Measurements from ENCODE around the gene CYLD. TPM values are rescaled to one million over a fixed set of nuclear protein-coding genes. Genes with fewer than 3 reads are reported as not detected.

The CYLD gene
- total RNA-seq, 1 experiment from 2014 or later: 11.9 TPM

- intact Hi-C loops (cut with micrococcal nuclease): no loop called here
- Histone ChIP-seq H3K27me3 (ENCODE audit: insufficient read depth, low read length) (peaks cover 4% of the 10 kb centered on the region; the same call in 1 of the 2 replicates), H3K9ac (ENCODE audit: low read length) (no peak overlapping the region), H3K9me3 (ENCODE audit: control insufficient read depth in 1 of 2, insufficient read depth in 1 of 2, low read depth in 1 of 2, low read length in 2 of 2) (no peaks in the 10 kb centered on the region), H3K9me2 (ENCODE audit: insufficient read depth) (no peaks in the 10 kb centered on the region), H3K79me2 (ENCODE audit: insufficient read depth, low read length) (no peaks in the 10 kb centered on the region), H2AFZ (ENCODE audit: low read depth, low read length, poor library complexity, severe bottlenecking) (no peak overlapping the region), H3K4me1 (ENCODE audit: control insufficient read depth in 1 of 2, insufficient read depth in 2 of 2, low read length in 2 of 2) (no peaks in the 10 kb centered on the region), H3K4me2 (ENCODE audit: low read length) (no peak overlapping the region), H4K20me1 (ENCODE audit: insufficient read depth) (no peaks in the 10 kb centered on the region), H3K4me3 (replicated peaks in 1 of 2; ENCODE audit: low read depth in 1 of 2, low read length in 2 of 2) (no peak overlapping the region), H3K36me3 (ENCODE audit: control insufficient read depth in 1 of 2, insufficient read depth in 2 of 2, low read length in 2 of 2) (no peaks in the 10 kb centered on the region), H3K27ac (ENCODE audit: low read depth, low read length) (no peak overlapping the region)
- no peak for TF ChIP-seq RAD21 (IDR thresholded peaks at IDR 0.05; ENCODE audit: low read depth)
- no peak for TF ChIP-seq SP1 (IDR thresholded peaks at IDR 0.05; ENCODE audit: low read depth)
- no peak for TF ChIP-seq YY1 (IDR thresholded peaks at IDR 0.05; ENCODE audit: extremely low read depth, insufficient replicate concordance, low read depth, low read length)
- TF ChIP-seq POLR2A (IDR thresholded peaks at IDR 0.05; ENCODE audit: borderline replicate concordance, extremely low read depth, insufficient read depth, insufficient read length): no peak
- no peak for TF ChIP-seq SIN3A (IDR thresholded peaks at IDR 0.05; ENCODE audit: low read depth)
- TF ChIP-seq CEBPB (IDR thresholded peaks at IDR 0.05; ENCODE audit: low read depth): no peak
- no peak for TF ChIP-seq EGR1 (IDR thresholded peaks at IDR 0.05; ENCODE audit: low read depth)
- TF ChIP-seq ATF3 (IDR thresholded peaks at IDR 0.05): no peak
- TF ChIP-seq JUND (IDR thresholded peaks at IDR 0.05): no peak
- TF ChIP-seq, protein P1, sequence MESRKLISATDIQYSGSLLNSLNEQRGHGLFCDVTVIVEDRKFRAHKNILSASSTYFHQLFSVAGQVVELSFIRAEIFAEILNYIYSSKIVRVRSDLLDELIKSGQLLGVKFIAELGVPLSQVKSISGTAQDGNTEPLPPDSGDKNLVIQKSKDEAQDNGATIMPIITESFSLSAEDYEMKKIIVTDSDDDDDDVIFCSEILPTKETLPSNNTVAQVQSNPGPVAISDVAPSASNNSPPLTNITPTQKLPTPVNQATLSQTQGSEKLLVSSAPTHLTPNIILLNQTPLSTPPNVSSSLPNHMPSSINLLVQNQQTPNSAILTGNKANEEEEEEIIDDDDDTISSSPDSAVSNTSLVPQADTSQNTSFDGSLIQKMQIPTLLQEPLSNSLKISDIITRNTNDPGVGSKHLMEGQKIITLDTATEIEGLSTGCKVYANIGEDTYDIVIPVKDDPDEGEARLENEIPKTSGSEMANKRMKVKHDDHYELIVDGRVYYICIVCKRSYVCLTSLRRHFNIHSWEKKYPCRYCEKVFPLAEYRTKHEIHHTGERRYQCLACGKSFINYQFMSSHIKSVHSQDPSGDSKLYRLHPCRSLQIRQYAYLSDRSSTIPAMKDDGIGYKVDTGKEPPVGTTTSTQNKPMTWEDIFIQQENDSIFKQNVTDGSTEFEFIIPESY (IDR thresholded peaks at IDR 0.05; ENCODE audit: extremely low read depth, insufficient replicate concordance, low read length): no peak
- no peak for TF ChIP-seq CTCF (IDR thresholded peaks at IDR 0.05 in 2 of 3, conservative IDR thresholded peaks at IDR 0.05 in 1 of 3; ENCODE audit: borderline replicate concordance in 1 of 3, insufficient read depth in 1 of 3, low read depth in 2 of 3, low read length in 2 of 3)
- TF ChIP-seq SRF (IDR thresholded peaks at IDR 0.05; ENCODE audit: low read depth): no peak
- ATAC-seq (no peak), DNase-seq (ENCODE audit: low read depth, low spot score) (no peak)
- no TSS peak for BruUV-seq (replicated peaks)
- CTCF ChIA-PET: interaction anchor here (2.6 kb wide), 1 partner anchor 16 kb away, joined by 14 read pairs; no protein-coding TSS in a partner anchor
- RAD21 ChIA-PET (ENCODE audit: low non-redundant PET in 1 of 2, low total read pairs in 2 of 2, uncharacterized antibody in 2 of 2, unreplicated experiment in 2 of 2): no interaction called here
- POLR2A ChIA-PET: no interaction called here
These were observed 80.8 kb downstream of the CYLD start for GRCh38 chr16:50822671-50823070.
